SKM-1 treated with dmso at 0.1 percent for 144 hours (cell line): Measurements from ENCODE around the gene KCND2.
A peak's percentile ranks its signal among the peaks of the same experiment; 100 is the strongest.
"Not testable (repeated sequence)": the region's sequence is repeated elsewhere in the genome, so short reads cannot be mapped to it uniquely, and the experiment has no call there.

ENCODE experiments used
- DNase-seq: peaks from one replicate; lab custom pipeline; 2025; ENCODE audit not compliant: unreplicated experiment; lab: John Stamatoyannopoulos, UW

KCND2 gene

GRCh38 chr7:120691915-120692314 is 418.9 kb downstream of the KCND2 start:
- no peak for DNase-seq

GRCh38 chr7:120695848-120696247 is 422.9 kb downstream of the KCND2 start:
- DNase-seq: no peak

GRCh38 chr7:120700796-120701195 is 427.8 kb downstream of the KCND2 start:
- no peak for DNase-seq

- DNase-seq: not testable (repeated sequence)
Measured at GRCh38 chr7:120702408-120702807, 429.4 kb downstream of the KCND2 start.

GRCh38 chr7:120703585-120704240 is 430.7 kb downstream of the KCND2 start:
- no peak for DNase-seq

- no peak for DNase-seq
Measured at GRCh38 chr7:120709252-120709971, 436.4 kb downstream of the KCND2 start.

GRCh38 chr7:120709972-120710320 is 437.0 kb downstream of the KCND2 start:
- no peak for DNase-seq

- no peak for DNase-seq
Measured at GRCh38 chr7:120714945-120715344, 442.0 kb downstream of the KCND2 start.

GRCh38 chr7:120716307-120716706 is 443.3 kb downstream of the KCND2 start:
- no peak for DNase-seq

GRCh38 chr7:120717166-120717565 is 444.2 kb downstream of the KCND2 start:
- no peak for DNase-seq

- no peak for DNase-seq
Measured at GRCh38 chr7:120718361-120718760, 445.4 kb downstream of the KCND2 start.

- no peak for DNase-seq
Measured at GRCh38 chr7:120720317-120720716, 447.3 kb downstream of the KCND2 start.

- no peak for DNase-seq
Measured at GRCh38 chr7:120723465-120724385, 450.8 kb downstream of the KCND2 start.

- DNase-seq: no peak
Measured at GRCh38 chr7:120724448-120724847, 451.5 kb downstream of the KCND2 start.

GRCh38 chr7:120724955-120725354 is 452.0 kb downstream of the KCND2 start:
- DNase-seq: no peak

GRCh38 chr7:120725376-120726039 is 452.5 kb downstream of the KCND2 start:
- peak; percentile 41 for DNase-seq

GRCh38 chr7:120729245-120729644 is 456.3 kb downstream of the KCND2 start:
- no peak for DNase-seq

GRCh38 chr7:120731271-120731670 is 458.3 kb downstream of the KCND2 start:
- no peak for DNase-seq

GRCh38 chr7:120732256-120732655 is 459.3 kb downstream of the KCND2 start:
- DNase-seq: no peak

- no peak for DNase-seq
Measured at GRCh38 chr7:120733143-120733542, 460.2 kb downstream of the KCND2 start.

GRCh38 chr7:120733835-120734234 is 460.9 kb downstream of the KCND2 start:
- DNase-seq: no peak
